Bronchial smooth muscle cell (primary cell): ENCODE results near the gene OPHN1. TPM values are rescaled to one million over a fixed set of nuclear protein-coding genes. Genes with fewer than 3 reads are reported as not detected.

ENCODE experiments used
- total RNA-seq: library from RNA; depleted of rRNA; stranded (reverse); fragments of >200 nt; gene quantifications from 2 replicates; pipeline ENCODE4 v1.2.1, GENCODE V29; 2014

Gene OPHN1, protein sequence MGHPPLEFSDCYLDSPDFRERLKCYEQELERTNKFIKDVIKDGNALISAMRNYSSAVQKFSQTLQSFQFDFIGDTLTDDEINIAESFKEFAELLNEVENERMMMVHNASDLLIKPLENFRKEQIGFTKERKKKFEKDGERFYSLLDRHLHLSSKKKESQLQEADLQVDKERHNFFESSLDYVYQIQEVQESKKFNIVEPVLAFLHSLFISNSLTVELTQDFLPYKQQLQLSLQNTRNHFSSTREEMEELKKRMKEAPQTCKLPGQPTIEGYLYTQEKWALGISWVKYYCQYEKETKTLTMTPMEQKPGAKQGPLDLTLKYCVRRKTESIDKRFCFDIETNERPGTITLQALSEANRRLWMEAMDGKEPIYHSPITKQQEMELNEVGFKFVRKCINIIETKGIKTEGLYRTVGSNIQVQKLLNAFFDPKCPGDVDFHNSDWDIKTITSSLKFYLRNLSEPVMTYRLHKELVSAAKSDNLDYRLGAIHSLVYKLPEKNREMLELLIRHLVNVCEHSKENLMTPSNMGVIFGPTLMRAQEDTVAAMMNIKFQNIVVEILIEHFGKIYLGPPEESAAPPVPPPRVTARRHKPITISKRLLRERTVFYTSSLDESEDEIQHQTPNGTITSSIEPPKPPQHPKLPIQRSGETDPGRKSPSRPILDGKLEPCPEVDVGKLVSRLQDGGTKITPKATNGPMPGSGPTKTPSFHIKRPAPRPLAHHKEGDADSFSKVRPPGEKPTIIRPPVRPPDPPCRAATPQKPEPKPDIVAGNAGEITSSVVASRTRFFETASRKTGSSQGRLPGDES
- 8.8 and 11.8 TPM in 2 replicates for total RNA-seq

DNA sequence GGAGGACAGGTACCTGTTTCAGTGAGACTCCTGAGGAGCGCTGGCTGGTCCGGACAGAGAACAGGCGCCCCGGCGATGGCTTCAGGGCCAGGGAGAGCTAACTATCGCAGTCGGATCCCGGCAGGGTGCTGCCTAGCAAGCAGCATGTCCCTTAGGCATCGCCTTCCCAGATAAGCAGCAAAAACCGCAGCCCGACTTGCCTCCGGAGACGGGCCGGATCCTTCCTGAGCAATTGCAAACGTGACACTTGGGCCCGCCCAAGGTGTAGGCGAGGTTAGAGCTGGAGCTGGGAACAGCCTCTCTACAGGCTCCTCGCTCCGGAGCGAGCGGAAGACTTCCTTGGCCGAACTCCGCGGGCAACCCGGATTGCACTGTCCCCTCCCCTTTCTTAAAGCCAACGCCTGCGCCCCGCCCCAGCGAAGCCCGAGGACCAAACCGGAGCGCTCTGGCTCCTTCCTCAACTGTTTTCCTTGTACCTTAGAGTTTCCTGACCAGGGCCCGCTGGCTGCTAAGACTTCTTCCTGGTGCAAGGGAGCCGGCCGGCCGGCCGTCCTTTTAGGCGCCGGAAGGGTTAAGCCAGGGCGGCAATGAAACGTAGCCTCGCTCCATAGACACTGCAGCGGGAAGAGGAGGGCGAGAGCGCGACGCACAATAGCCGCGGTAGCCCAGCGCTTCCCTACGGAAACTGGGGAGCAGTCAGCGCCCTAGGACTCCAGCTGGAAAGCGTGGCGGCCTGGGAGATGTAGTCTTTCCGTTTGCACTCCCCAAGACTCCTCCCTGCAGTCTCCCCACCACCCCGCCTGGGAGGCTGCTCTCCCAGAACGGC lies at the start of gene OPHN1:
OPHN1 (minus strand) TSS at position 341 of the 826 bp plus-strand sequence. CDS start 475 bp downstream, outside the sequence.

Other genes with a start within 250 kb of the OPHN1 start
- gene YIPF6, start 65.6 kb upstream of the OPHN1 start, total RNA-seq = 9.9 and 20.3 TPM in 2 replicates
- 5.2 TPM in 2 replicates for gene STARD8, start 214.2 kb upstream of the OPHN1 start, total RNA-seq